ENCODE data around the gene PDE4B. TPM values are rescaled to one million over a fixed set of nuclear protein-coding genes. Genes with fewer than 3 reads are reported as not detected.

PDE4B gene
- polyA plus RNA-seq, 1 donor (not counting 4 experiments of a cell fraction or from before 2014, with no cell fraction given) = 0.29 TPM

- Histone ChIP-seq H4K20me1 (ENCODE audit: control insufficient read depth, extremely low read depth, insufficient read depth, low read length) (no peaks in the 10 kb centered on the region), H3K9me1 (ENCODE audit: control insufficient read depth, extremely low read depth, insufficient read depth, low read length) (no peaks in the 10 kb centered on the region), H3K4me2 (ENCODE audit: control insufficient read depth, extremely low read depth, insufficient read depth, low read depth, low read length) (no peak overlapping the region), H2AFZ (ENCODE audit: control insufficient read depth, low read length) (no peak overlapping the region), H3K79me2 (ENCODE audit: control insufficient read depth, insufficient read depth, low read length) (no peaks in the 10 kb centered on the region), H3K9ac (ENCODE audit: control insufficient read depth, extremely low read depth, insufficient read depth, low read length) (no peak overlapping the region), H3K36me3 (ENCODE audit: control insufficient read depth in 2 of 2, extremely low read depth in 1 of 2, insufficient read depth in 2 of 2, low read length in 2 of 2) (no peaks in the 10 kb centered on the region), H3K4me1 (ENCODE audit: control insufficient read depth, extremely low read depth, insufficient read depth, low read length) (no peaks in the 10 kb centered on the region), H3K27me3 (ENCODE audit: control insufficient read depth, extremely low read depth, insufficient read depth, low read length) (no peaks in the 10 kb centered on the region), H3K4me3 (ENCODE audit: control insufficient read depth in 2 of 3, extremely low read depth in 1 of 3, insufficient read depth in 2 of 3, low read depth in 1 of 3, low read length in 3 of 3) (no peak overlapping the region), H3K27ac (ENCODE audit: control insufficient read depth, insufficient read depth, low read length) (no peak overlapping the region), H3K9me3 (ENCODE audit: control insufficient read depth, low read depth, low read length) (no peaks in the 10 kb centered on the region)
- FAIRE-seq (no peak), DNase-seq (ENCODE audit: low read depth, low spot score) (no peak)
- dilution Hi-C loops (cut with MboI; ENCODE audit: extremely low pct_ligation_motif_present, low sequenced_read_pairs) = no loop called here
- TF ChIP-seq EZH2 (IDR thresholded peaks at IDR 0.05; ENCODE audit: low read length) = no peak
- TF ChIP-seq, protein P1, sequence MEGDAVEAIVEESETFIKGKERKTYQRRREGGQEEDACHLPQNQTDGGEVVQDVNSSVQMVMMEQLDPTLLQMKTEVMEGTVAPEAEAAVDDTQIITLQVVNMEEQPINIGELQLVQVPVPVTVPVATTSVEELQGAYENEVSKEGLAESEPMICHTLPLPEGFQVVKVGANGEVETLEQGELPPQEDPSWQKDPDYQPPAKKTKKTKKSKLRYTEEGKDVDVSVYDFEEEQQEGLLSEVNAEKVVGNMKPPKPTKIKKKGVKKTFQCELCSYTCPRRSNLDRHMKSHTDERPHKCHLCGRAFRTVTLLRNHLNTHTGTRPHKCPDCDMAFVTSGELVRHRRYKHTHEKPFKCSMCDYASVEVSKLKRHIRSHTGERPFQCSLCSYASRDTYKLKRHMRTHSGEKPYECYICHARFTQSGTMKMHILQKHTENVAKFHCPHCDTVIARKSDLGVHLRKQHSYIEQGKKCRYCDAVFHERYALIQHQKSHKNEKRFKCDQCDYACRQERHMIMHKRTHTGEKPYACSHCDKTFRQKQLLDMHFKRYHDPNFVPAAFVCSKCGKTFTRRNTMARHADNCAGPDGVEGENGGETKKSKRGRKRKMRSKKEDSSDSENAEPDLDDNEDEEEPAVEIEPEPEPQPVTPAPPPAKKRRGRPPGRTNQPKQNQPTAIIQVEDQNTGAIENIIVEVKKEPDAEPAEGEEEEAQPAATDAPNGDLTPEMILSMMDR (optimal IDR thresholded peaks at IDR 0.05 in 1 of 3, IDR thresholded peaks at IDR 0.05 in 1 of 3, conservative IDR thresholded peaks at IDR 0.05 in 1 of 3; ENCODE audit: extremely low read depth in 1 of 3, insufficient read depth in 2 of 3, low read length in 3 of 3) = no peak
Observed at GRCh38 chr1:66217561-66217960, 424.9 kb downstream of the PDE4B start.

DNA sequence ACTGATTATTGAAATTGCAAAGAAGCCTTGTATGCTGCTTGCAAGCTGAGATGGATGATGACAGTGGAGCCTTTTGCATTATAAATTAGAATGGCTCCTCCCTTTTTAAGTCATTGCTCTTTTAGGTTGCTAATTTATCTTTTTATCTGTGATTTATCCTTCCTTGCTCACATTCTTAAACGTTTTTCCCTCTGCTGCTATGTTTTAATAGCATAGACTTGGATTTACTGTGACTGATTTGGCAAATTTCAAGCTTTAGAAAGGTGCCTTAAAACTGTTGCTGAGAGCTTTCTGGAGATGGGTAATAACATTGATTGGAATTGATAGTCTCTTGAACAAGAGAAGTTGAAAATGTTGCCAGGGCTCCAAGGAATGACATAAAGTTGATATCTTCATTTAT lies 427.8 kb downstream of the PDE4B start:
- Histone ChIP-seq H3K9me1 (ENCODE audit: control insufficient read depth, extremely low read depth, insufficient read depth, low read length) (no peaks in the 10 kb centered on the region), H3K27ac (ENCODE audit: control insufficient read depth, insufficient read depth, low read length) (no peak overlapping the region), H3K27me3 (ENCODE audit: control insufficient read depth, extremely low read depth, insufficient read depth, low read length) (no peaks in the 10 kb centered on the region), H3K9ac (ENCODE audit: control insufficient read depth, extremely low read depth, insufficient read depth, low read length) (no peak overlapping the region), H3K4me3 (ENCODE audit: control insufficient read depth in 2 of 3, extremely low read depth in 1 of 3, insufficient read depth in 2 of 3, low read depth in 1 of 3, low read length in 3 of 3) (no peak overlapping the region), H3K4me2 (ENCODE audit: control insufficient read depth, extremely low read depth, insufficient read depth, low read depth, low read length) (no peak overlapping the region), H4K20me1 (ENCODE audit: control insufficient read depth, extremely low read depth, insufficient read depth, low read length) (no peaks in the 10 kb centered on the region), H2AFZ (ENCODE audit: control insufficient read depth, low read length) (no peak overlapping the region), H3K9me3 (ENCODE audit: control insufficient read depth, low read depth, low read length) (no peaks in the 10 kb centered on the region), H3K4me1 (ENCODE audit: control insufficient read depth, extremely low read depth, insufficient read depth, low read length) (no peaks in the 10 kb centered on the region), H3K79me2 (ENCODE audit: control insufficient read depth, insufficient read depth, low read length) (no peaks in the 10 kb centered on the region), H3K36me3 (ENCODE audit: control insufficient read depth in 2 of 2, extremely low read depth in 1 of 2, insufficient read depth in 2 of 2, low read length in 2 of 2) (no peaks in the 10 kb centered on the region)
- no peak for TF ChIP-seq EZH2 (IDR thresholded peaks at IDR 0.05; ENCODE audit: low read length)
- TF ChIP-seq, protein P1 (optimal IDR thresholded peaks at IDR 0.05 in 1 of 3, IDR thresholded peaks at IDR 0.05 in 1 of 3, conservative IDR thresholded peaks at IDR 0.05 in 1 of 3; ENCODE audit: extremely low read depth in 1 of 3, insufficient read depth in 2 of 3, low read length in 3 of 3) = no peak
- FAIRE-seq (no peak), DNase-seq (ENCODE audit: low read depth, low spot score) (no peak)
- dilution Hi-C loops (cut with MboI; ENCODE audit: extremely low pct_ligation_motif_present, low sequenced_read_pairs) = no loop called here

Measured in keratinocyte (primary cell).